ENCODE data around the gene RNF225. TPM values are rescaled to one million over a fixed set of nuclear protein-coding genes. Genes with fewer than 3 reads are reported as not detected.
"Not testable (repeated sequence)": the region's sequence is repeated elsewhere in the genome, so short reads cannot be mapped to it uniquely, and the experiment has no call there.

RNF225 gene
- total RNA-seq, 2 donors from 2014 or later = not detected

- Histone ChIP-seq H3K36me3 (no peaks in the 10 kb centered on the region), H3K27ac (peak overlapping the region; percentile 77), H3K4me1 (peaks cover 8% of the 10 kb centered on the region), H3K9ac (ENCODE audit: low read depth in 2 of 2, low read length in 2 of 2) (peak overlapping the region; percentile 72 to 84), H3K27me3 (peaks cover 15% of the 10 kb centered on the region), H3K4me3 (peak overlapping the region; percentile 63), H3K9me3 (no peaks in the 10 kb centered on the region)
- intact Hi-C loops (cut with DNase I) = no loop called here
- TF ChIP-seq CTCF (IDR thresholded peaks at IDR 0.05) = no peak
- peak; percentile 100 for DNase-seq
Observed at GRCh38 chr19:58400916-58401839, 5.7 kb downstream of the RNF225 start.

DNA sequence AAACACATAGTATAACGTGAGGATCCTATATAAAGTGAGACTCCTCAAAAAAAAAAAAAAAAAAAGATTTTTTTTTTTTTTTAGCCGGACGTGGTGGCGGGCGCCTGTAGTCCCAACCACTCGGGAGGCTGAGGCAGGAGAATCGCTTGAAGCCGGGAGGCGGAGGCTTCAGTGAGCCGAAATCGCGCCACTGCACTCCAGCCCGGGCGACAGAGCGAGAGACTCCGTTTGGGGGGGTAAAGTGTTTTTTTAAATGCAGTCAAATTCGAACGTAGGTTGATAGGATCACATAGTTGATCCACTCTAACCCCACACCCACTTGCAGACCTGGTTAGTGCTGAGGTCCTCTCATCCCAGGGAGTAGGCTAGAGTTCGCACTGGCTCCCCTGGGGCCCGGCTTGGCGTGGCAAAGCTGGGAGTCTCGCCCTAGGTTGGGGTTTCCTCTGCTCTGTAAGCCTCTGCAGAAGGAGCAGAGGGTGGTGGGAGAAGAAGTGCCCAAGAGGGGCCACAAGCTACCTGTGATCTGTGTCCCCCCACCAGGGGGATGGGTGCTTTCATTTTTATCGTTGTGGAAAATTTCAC, 6.5 kb downstream of the RNF225 start:
- Histone ChIP-seq H3K27ac (peak overlapping the region; percentile 77), H3K4me1 (peaks cover 8% of the 10 kb centered on the region), H3K36me3 (no peaks in the 10 kb centered on the region), H3K9ac (ENCODE audit: low read depth in 2 of 2, low read length in 2 of 2) (peak overlapping the region; percentile 43 to 84), H3K27me3 (peaks cover 10% of the 10 kb centered on the region), H3K9me3 (no peaks in the 10 kb centered on the region), H3K4me3 (peak overlapping the region; percentile 63)
- no peak for TF ChIP-seq CTCF (IDR thresholded peaks at IDR 0.05)
- DNase-seq = no peak
- intact Hi-C loops (cut with DNase I) = no loop called here

DNA sequence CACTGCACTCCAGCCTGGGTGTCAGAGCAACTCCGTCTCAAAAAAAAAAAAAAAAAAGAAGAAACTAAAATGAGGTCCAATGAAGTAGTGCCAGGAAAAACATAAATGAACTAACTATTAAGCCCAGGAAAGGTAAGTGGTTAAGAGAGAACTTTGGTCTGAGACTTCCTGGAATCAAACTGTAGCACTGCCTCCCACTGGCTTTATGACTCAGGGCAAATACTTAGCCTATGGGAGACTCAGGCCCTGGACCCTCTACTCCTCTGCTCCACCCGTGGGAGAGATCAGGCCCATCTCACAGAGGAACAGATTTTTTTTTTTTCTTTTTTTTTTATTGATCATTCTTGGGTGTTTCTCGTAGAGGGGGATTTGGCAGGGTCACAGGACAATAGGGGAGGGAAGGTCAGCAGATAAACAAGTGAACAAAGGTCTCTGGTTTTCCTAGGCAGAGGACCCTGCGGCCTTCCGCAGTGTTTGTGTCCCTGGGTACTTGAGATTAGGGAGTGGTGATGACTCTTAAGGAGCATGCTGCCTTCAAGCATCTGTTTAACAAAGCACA, 8.5 kb downstream of the RNF225 start:
- DNase-seq; H3K4me1 ChIP-seq; H3K27me3 ChIP-seq; H3K27ac ChIP-seq; H3K4me3 ChIP-seq; H3K9ac ChIP-seq (ENCODE audit: low read depth in 2 of 2, low read length in 2 of 2); H3K36me3 ChIP-seq; intact Hi-C loops (cut with DNase I); H3K9me3 ChIP-seq: not testable (repeated sequence)

GRCh38 chr19:58406818-58407657, 11.6 kb downstream of the RNF225 start:
- no peaks in the 10 kb centered on the region for H3K36me3 ChIP-seq
- no peaks in the 10 kb centered on the region for H3K4me1 ChIP-seq
- peak overlapping the region; percentile 87 for H3K4me3 ChIP-seq
- DNase-seq = no peak
- no peaks in the 10 kb centered on the region for H3K27me3 ChIP-seq
- intact Hi-C loops (cut with DNase I) = no loop called here
- H3K9me3 ChIP-seq = no peaks in the 10 kb centered on the region
- no peak for TF ChIP-seq CTCF (IDR thresholded peaks at IDR 0.05)
- H3K27ac ChIP-seq = no peak overlapping the region
- H3K9ac ChIP-seq (ENCODE audit: low read depth in 2 of 2, low read length in 2 of 2) = peak overlapping the region in 1 of 2 donors; percentile 89

GRCh38 chr19:58407658-58408151, 12.2 kb downstream of the RNF225 start:
- peak overlapping the region; percentile 89 to 90 for H3K9ac ChIP-seq (ENCODE audit: low read depth in 2 of 2, low read length in 2 of 2)
- DNase-seq = no peak
- no peaks in the 10 kb centered on the region for H3K27me3 ChIP-seq
- peak overlapping the region; percentile 87 for H3K4me3 ChIP-seq
- H3K27ac ChIP-seq = peak overlapping the region; percentile 85
- intact Hi-C loops (cut with DNase I) = no loop called here
- TF ChIP-seq CTCF (IDR thresholded peaks at IDR 0.05) = no peak
- no peaks in the 10 kb centered on the region for H3K9me3 ChIP-seq
- no peaks in the 10 kb centered on the region for H3K4me1 ChIP-seq
- no peaks in the 10 kb centered on the region for H3K36me3 ChIP-seq
